GM12801 (cell line): ENCODE measurements around the gene SPOCD1.

Experiments used
- TF ChIP-seq, protein P1 (sequence below): IDR thresholded peaks from one replicate; pipeline ENCODE4 v1.5.1; 2011; ENCODE audit warnings: control low read depth; ENCODE audit not compliant: insufficient read length; ENCODE audit errors: extremely low read depth

SPOCD1 gene

GRCh38 chr1:31828341-31828740 lies 12.5 kb upstream of the SPOCD1 start:
- TF ChIP-seq, protein P1, sequence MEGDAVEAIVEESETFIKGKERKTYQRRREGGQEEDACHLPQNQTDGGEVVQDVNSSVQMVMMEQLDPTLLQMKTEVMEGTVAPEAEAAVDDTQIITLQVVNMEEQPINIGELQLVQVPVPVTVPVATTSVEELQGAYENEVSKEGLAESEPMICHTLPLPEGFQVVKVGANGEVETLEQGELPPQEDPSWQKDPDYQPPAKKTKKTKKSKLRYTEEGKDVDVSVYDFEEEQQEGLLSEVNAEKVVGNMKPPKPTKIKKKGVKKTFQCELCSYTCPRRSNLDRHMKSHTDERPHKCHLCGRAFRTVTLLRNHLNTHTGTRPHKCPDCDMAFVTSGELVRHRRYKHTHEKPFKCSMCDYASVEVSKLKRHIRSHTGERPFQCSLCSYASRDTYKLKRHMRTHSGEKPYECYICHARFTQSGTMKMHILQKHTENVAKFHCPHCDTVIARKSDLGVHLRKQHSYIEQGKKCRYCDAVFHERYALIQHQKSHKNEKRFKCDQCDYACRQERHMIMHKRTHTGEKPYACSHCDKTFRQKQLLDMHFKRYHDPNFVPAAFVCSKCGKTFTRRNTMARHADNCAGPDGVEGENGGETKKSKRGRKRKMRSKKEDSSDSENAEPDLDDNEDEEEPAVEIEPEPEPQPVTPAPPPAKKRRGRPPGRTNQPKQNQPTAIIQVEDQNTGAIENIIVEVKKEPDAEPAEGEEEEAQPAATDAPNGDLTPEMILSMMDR, result no peak

- TF ChIP-seq, protein P1, result no peak
Measured at GRCh38 chr1:31823780-31824179, 8.0 kb upstream of the SPOCD1 start.

GRCh38 chr1:31822766-31823165 lies 6.9 kb upstream of the SPOCD1 start:
- TF ChIP-seq, protein P1, result no peak

DNA sequence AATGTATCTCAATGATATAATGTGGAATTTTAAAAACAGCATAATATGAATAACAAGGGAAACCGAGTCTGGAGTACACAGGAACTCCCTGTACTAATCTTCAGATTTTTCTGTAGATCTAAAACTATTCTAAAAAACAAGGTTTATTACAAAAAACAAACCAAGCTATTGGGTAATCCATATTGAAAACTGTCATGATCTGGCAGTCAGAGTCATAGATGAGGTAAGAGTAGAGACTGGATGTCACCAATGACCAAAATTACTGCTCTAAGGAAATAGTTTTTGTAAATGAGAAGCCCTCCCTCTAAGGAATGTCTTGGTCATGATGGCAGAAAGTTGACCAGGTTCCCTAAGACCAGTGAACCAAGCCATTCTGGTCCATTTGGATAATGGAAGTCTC lies 2.4 kb upstream of the SPOCD1 start:
- TF ChIP-seq, protein P1, result no peak

- TF ChIP-seq, protein P1, result no peak
Measured at GRCh38 chr1:31815307-31815645, 546 bp downstream of the SPOCD1 start.

GRCh38 chr1:31814631-31815306 lies 1.1 kb downstream of the SPOCD1 start:
- TF ChIP-seq, protein P1, result no peak

DNA sequence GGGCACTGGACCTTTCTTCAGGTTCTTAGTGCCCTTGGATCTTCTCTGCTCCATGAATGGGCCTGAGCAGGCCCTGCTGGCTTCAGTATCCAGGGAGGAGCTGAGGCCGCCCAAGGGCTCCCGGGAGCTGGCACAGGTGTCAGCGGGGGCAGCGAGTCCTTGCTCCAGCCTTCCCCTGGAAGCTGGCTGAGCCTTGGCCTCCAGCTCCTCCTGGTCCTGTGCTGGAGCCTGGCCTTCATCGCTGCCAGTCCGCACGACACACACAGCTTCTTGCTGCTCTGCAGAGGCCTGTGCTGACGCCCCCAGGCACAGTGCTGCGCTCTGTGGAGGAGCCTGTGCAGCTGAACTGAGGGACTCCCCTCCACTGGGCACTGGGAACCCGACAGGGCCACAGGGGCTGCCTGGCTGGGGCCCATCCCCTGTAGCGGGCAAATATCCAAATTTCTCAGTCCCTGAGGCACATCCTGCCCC lies 1.7 kb downstream of the SPOCD1 start:
- TF ChIP-seq, protein P1, result no peak
